ENCODE measurements around the gene DMRTC2.
A peak's percentile ranks its signal among the peaks of the same experiment; 100 is the strongest.

The DMRTC2 gene

DNA sequence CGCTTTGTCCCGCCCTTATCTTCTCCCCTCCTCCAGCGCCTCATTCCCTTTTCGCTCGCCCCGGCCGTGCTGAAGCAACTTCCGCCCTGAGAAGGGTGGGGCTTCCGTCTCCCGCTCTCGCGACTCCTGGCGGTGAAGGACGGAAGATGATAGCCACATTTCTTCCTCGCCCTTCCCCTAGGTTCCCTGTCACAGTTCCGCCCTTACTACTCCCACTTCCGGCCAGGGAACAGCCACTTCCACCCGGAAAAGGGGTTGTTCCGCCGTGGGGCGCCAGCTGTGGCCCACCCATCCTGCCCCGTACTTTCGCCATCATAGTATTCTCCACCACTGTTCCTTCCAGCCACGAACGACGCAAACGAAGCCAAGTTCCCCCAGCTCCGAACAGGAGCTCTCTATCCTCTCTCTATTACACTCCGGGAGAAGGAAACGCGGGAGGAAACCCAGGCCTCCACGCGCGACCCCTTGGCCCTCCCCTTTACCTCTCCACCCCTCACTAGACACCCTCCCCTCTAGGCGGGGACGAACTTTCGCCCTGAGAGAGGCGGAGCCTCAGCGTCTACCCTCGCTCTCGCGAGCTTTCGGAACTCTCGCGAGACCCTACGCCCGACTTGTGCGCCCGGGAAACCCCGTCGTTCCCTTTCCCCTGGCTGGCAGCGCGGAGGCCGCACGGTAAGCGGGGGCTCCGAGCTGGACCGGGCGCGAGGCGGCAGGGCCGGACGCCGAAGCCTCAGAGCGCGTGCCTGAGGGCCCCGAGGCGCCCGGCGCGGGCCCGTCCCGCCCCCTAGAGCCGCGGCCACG is 15.0 kb downstream of the DMRTC2 start, which contains the start of gene RPS19 (continued):
- TF ChIP-seq, protein P1, sequence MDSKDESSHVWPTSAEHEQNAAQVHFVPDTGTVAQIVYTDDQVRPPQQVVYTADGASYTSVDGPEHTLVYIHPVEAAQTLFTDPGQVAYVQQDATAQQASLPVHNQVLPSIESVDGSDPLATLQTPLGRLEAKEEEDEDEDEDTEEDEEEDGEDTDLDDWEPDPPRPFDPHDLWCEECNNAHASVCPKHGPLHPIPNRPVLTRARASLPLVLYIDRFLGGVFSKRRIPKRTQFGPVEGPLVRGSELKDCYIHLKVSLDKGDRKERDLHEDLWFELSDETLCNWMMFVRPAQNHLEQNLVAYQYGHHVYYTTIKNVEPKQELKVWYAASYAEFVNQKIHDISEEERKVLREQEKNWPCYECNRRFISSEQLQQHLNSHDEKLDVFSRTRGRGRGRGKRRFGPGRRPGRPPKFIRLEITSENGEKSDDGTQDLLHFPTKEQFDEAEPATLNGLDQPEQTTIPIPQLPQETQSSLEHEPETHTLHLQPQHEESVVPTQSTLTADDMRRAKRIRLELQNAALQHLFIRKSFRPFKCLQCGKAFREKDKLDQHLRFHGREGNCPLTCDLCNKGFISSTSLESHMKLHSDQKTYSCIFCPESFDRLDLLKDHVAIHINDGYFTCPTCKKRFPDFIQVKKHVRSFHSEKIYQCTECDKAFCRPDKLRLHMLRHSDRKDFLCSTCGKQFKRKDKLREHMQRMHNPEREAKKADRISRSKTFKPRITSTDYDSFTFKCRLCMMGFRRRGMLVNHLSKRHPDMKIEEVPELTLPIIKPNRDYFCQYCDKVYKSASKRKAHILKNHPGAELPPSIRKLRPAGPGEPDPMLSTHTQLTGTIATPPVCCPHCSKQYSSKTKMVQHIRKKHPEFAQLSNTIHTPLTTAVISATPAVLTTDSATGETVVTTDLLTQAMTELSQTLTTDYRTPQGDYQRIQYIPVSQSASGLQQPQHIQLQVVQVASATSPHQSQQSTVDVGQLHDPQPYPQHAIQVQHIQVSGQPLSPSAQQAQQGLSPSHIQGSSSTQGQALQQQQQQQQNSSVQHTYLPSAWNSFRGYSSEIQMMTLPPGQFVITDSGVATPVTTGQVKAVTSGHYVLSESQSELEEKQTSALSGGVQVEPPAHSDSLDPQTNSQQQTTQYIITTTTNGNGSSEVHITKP (tag by site-specific recombination; IDR thresholded peaks at IDR 0.05): peak; percentile 100
- TF ChIP-seq ZFP69B (tag by site-specific recombination; IDR thresholded peaks at IDR 0.05) (peak; percentile 89), YY2 (tag by site-specific recombination; IDR thresholded peaks at IDR 0.05) (peak; percentile 95), ZBTB8A (tag by site-specific recombination; IDR thresholded peaks at IDR 0.05) (peak; percentile 100), ZNF544 (tag by site-specific recombination; IDR thresholded peaks at IDR 0.05) (no peak), ZNF292 (tag by site-specific recombination; IDR thresholded peaks at IDR 0.05; ENCODE audit: borderline replicate concordance, low read depth) (no peak), MYNN (tag by site-specific recombination; IDR thresholded peaks at IDR 0.05; ENCODE audit: borderline replicate concordance) (no peak), ZNF433 (tag by site-specific recombination; IDR thresholded peaks at IDR 0.05; ENCODE audit: low read depth) (no peak), MZF1 (tag by site-specific recombination; IDR thresholded peaks at IDR 0.05; ENCODE audit: borderline replicate concordance) (no peak; the same call in none of the 2 replicates), ZNF146 (tag by site-specific recombination; IDR thresholded peaks at IDR 0.05) (peak; percentile 13; the same call in 1 of the 2 replicates), ZNF24 (tag by site-specific recombination; IDR thresholded peaks at IDR 0.05) (peak; percentile 95), ZNF366 (tag by site-specific recombination; conservative IDR thresholded peaks at IDR 0.05) (peak; percentile 100), ZNF354C (tag by site-specific recombination; IDR thresholded peaks at IDR 0.05; ENCODE audit: borderline replicate concordance, low read depth) (no peak), PRDM1 (tag by site-specific recombination; IDR thresholded peaks at IDR 0.05) (peak; percentile 96), ZNF48 (tag by site-specific recombination; IDR thresholded peaks at IDR 0.05) (no peak), ZNF350 (tag by site-specific recombination; IDR thresholded peaks at IDR 0.05) (no peak), ZNF223 (tag by site-specific recombination; IDR thresholded peaks at IDR 0.05) (no peak)
- TF ChIP-seq, protein P2, sequence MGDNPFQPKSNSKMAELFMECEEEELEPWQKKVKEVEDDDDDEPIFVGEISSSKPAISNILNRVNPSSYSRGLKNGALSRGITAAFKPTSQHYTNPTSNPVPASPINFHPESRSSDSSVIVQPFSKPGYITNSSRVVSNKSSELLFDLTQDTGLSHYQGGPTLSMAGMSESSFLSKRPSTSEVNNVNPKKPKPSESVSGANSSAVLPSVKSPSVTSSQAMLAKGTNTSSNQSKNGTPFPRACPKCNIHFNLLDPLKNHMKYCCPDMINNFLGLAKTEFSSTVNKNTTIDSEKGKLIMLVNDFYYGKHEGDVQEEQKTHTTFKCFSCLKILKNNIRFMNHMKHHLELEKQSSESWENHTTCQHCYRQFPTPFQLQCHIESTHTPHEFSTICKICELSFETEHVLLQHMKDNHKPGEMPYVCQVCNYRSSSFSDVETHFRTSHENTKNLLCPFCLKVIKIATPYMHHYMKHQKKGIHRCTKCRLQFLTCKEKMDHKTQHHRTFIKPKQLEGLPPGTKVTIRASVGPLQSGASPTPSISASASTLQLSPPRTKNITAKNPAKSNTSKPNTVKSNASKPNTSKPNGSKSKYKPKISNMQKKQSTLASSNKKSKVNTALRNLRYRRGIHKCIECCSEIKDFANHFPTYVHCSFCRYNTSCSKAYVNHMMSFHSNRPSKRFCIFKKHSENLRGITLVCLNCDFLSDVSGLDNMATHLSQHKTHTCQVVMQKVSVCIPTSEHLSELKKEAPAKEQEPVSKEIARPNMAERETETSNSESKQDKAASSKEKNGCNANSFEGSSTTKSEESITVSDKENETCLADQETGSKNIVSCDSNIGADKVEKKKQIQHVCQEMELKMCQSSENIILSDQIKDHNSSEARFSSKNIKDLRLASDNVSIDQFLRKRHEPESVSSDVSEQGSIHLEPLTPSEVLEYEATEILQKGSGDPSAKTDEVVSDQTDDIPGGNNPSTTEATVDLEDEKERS (tag by site-specific recombination; IDR thresholded peaks at IDR 0.05): no peak
- TF ChIP-seq, protein P3, sequence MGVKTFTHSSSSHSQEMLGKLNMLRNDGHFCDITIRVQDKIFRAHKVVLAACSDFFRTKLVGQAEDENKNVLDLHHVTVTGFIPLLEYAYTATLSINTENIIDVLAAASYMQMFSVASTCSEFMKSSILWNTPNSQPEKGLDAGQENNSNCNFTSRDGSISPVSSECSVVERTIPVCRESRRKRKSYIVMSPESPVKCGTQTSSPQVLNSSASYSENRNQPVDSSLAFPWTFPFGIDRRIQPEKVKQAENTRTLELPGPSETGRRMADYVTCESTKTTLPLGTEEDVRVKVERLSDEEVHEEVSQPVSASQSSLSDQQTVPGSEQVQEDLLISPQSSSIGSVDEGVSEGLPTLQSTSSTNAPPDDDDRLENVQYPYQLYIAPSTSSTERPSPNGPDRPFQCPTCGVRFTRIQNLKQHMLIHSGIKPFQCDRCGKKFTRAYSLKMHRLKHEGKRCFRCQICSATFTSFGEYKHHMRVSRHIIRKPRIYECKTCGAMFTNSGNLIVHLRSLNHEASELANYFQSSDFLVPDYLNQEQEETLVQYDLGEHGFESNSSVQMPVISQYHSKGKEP (tag by site-specific recombination; IDR thresholded peaks at IDR 0.05): peak; percentile 32; the same call in 1 of the 2 replicates
- TF ChIP-seq, protein P4, sequence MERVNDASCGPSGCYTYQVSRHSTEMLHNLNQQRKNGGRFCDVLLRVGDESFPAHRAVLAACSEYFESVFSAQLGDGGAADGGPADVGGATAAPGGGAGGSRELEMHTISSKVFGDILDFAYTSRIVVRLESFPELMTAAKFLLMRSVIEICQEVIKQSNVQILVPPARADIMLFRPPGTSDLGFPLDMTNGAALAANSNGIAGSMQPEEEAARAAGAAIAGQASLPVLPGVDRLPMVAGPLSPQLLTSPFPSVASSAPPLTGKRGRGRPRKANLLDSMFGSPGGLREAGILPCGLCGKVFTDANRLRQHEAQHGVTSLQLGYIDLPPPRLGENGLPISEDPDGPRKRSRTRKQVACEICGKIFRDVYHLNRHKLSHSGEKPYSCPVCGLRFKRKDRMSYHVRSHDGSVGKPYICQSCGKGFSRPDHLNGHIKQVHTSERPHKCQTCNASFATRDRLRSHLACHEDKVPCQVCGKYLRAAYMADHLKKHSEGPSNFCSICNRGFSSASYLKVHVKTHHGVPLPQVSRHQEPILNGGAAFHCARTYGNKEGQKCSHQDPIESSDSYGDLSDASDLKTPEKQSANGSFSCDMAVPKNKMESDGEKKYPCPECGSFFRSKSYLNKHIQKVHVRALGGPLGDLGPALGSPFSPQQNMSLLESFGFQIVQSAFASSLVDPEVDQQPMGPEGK (tag by site-specific recombination; IDR thresholded peaks at IDR 0.05): peak; percentile 100
- TF ChIP-seq, protein P5, sequence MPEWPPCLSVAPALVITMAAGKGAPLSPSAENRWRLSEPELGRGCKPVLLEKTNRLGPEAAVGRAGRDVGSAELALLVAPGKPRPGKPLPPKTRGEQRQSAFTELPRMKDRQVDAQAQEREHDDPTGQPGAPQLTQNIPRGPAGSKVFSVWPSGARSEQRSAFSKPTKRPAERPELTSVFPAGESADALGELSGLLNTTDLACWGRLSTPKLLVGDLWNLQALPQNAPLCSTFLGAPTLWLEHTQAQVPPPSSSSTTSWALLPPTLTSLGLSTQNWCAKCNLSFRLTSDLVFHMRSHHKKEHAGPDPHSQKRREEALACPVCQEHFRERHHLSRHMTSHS (tag by site-specific recombination; IDR thresholded peaks at IDR 0.05): no peak
